MCF 10A (cell line): ENCODE measurements around the gene RGS17. TPM values are rescaled to one million over a fixed set of nuclear protein-coding genes. Genes with fewer than 3 reads are reported as not detected.

Experiments used
- BruUV-seq: library from RNA; stranded (reverse); fragments of 400-500 nt; replicated peaks from 2 replicates; lab custom pipeline; 2021; lab: Mats Ljungman, UMichigan
- CTCF ChIA-PET: fragments of 300-600 bp; sonication (Branson Sonifier 250); formaldehyde crosslinking; extraction: SDS; loops from one replicate; lab custom pipeline; 2021; ENCODE audit warnings: antibody characterized with exemption, inconsistent platforms; lab: Yijun Ruan, JAX
- POLR2A ChIA-PET: fragments of 300-600, 350-650 bp; sonication (Branson Sonifier 250); formaldehyde crosslinking; extraction: SDS; loops from one replicate; lab custom pipeline; 2020; ENCODE audit warnings: antibody characterized with exemption, inconsistent platforms; lab: Yijun Ruan, JAX
- DNase-seq: peaks from one replicate; pipeline ENCODE4 v3.0.0-alpha.2; 2018; ENCODE audit not compliant: unreplicated experiment
- H3K27ac Mint-ChIP-seq: one replicate; pipeline ENCODE4 v1.8.0; 2022; ENCODE audit warnings: mild to moderate bottlenecking, low read depth, mixed read lengths; ENCODE audit not compliant: unreplicated experiment
- H3K27me3 Mint-ChIP-seq: one replicate; pipeline ENCODE4 v1.8.0; 2022; ENCODE audit warnings: mixed read lengths; ENCODE audit not compliant: insufficient read depth, unreplicated experiment
- H3K36me3 Mint-ChIP-seq: one replicate; pipeline ENCODE4 v1.8.0; 2022; ENCODE audit warnings: mild to moderate bottlenecking, moderate library complexity, mixed read lengths; ENCODE audit not compliant: insufficient read depth, unreplicated experiment
- H3K4me1 Mint-ChIP-seq: one replicate; pipeline ENCODE4 v1.8.0; 2022; ENCODE audit warnings: mixed read lengths; ENCODE audit not compliant: insufficient read depth, unreplicated experiment
- H3K4me3 Mint-ChIP-seq: one replicate; pipeline ENCODE4 v1.8.0; 2022; ENCODE audit warnings: mild to moderate bottlenecking, moderate library complexity, mixed read lengths; ENCODE audit not compliant: unreplicated experiment
- H3K9me3 Mint-ChIP-seq: one replicate; pipeline ENCODE4 v1.8.0; 2022; ENCODE audit warnings: mixed read lengths; ENCODE audit not compliant: unreplicated experiment
- CTCF ChIP-seq: fragments of 200-600 bp; IDR thresholded peaks from one replicate; pipeline ENCODE4 v1.8.0; 2022; ENCODE audit warnings: antibody characterized with exemption, mild to moderate bottlenecking; ENCODE audit not compliant: unreplicated experiment
- intact Hi-C: fragments of 100-400 bp; cut with micrococcal nuclease; formaldehyde crosslinking; loops from 2 replicates; pipeline ENCODE4 v1.14.1; 2022
- total RNA-seq: library from RNA; stranded (reverse); gene quantifications from 2 replicates; pipeline ENCODE4 v1.2.3, GENCODE V29; 2022

The RGS17 gene
- total RNA-seq, 1 experiment from 2014 or later, result 2.5 TPM

- POLR2A ChIA-PET, result interaction anchor here (2.1 kb wide), 1 partner anchor 13 kb away, joined by 5 read pairs; no protein-coding TSS in a partner anchor
- Mint-ChIP-seq H3K36me3 (no peaks in the 10 kb centered on the region), H3K4me1 (peaks cover 16% of the 10 kb centered on the region), H3K9me3 (no peaks in the 10 kb centered on the region), H3K4me3 (no peak overlapping the region), H3K27ac (peak overlapping the region; percentile 32), H3K27me3 (no peaks in the 10 kb centered on the region)
- TF ChIP-seq CTCF, result no peak
- DNase-seq, result no peak
- intact Hi-C loops, result no loop called here
- CTCF ChIA-PET, result no interaction called here
- no TSS peak for BruUV-seq
These were observed 25.1 kb downstream of the RGS17 start for GRCh38 chr6:153106021-153106420.

- CTCF ChIA-PET, result interaction anchor here (0.6 to 1.8 kb wide), 2 partner anchors 65 to 68 kb away, joined by 3 to 9 read pairs; no protein-coding TSS in a partner anchor
- peak overlapping the region; percentile 21 for H3K27ac Mint-ChIP-seq
- no peak for DNase-seq
- no peaks in the 10 kb centered on the region for H3K9me3 Mint-ChIP-seq
- no peak overlapping the region for H3K4me3 Mint-ChIP-seq
- no peak for TF ChIP-seq CTCF
- peaks cover 12% of the 10 kb centered on the region for H3K4me1 Mint-ChIP-seq
- POLR2A ChIA-PET, result no interaction called here
- no peaks in the 10 kb centered on the region for H3K36me3 Mint-ChIP-seq
- H3K27me3 Mint-ChIP-seq, result no peaks in the 10 kb centered on the region
- intact Hi-C loops, result no loop called here
- BruUV-seq, result no TSS peak
These were observed 26.9 kb downstream of the RGS17 start for GRCh38 chr6:153104220-153104619.

- BruUV-seq, result no TSS peak
These were observed 27.8 kb downstream of the RGS17 start for GRCh38 chr6:153103319-153103655.

GRCh38 chr6:153102605-153103318 is 28.3 kb downstream of the RGS17 start:
- ChIA-PET CTCF (no interaction called here), POLR2A (no interaction called here)
- no TSS peak for BruUV-seq
- no peak for DNase-seq
- H3K4me1 Mint-ChIP-seq, result peaks cover 10% of the 10 kb centered on the region
- no peak for TF ChIP-seq CTCF
- no peak overlapping the region for H3K27ac Mint-ChIP-seq
- no peaks in the 10 kb centered on the region for H3K36me3 Mint-ChIP-seq
- H3K9me3 Mint-ChIP-seq, result no peaks in the 10 kb centered on the region
- intact Hi-C loops, result no loop called here
- H3K4me3 Mint-ChIP-seq, result no peak overlapping the region
- no peaks in the 10 kb centered on the region for H3K27me3 Mint-ChIP-seq

More at GRCh38 chr6:153103319-153103655, 27.8 kb downstream of the RGS17 start:
- Mint-ChIP-seq H3K4me1 (peaks cover 10% of the 10 kb centered on the region), H3K27me3 (no peaks in the 10 kb centered on the region), H3K36me3 (no peaks in the 10 kb centered on the region), H3K27ac (no peak overlapping the region), H3K4me3 (no peak overlapping the region), H3K9me3 (no peaks in the 10 kb centered on the region)
- CTCF ChIA-PET, result no interaction called here
- POLR2A ChIA-PET, result no interaction called here
- intact Hi-C loops, result no loop called here
- no peak for DNase-seq
- no peak for TF ChIP-seq CTCF
